ENCODE results near the gene C6orf15. TPM values are rescaled to one million over a fixed set of nuclear protein-coding genes. Genes with fewer than 3 reads are reported as not detected.

Gene C6orf15
- total RNA-seq, 1 experiment from 2014 or later = not detected

DNA sequence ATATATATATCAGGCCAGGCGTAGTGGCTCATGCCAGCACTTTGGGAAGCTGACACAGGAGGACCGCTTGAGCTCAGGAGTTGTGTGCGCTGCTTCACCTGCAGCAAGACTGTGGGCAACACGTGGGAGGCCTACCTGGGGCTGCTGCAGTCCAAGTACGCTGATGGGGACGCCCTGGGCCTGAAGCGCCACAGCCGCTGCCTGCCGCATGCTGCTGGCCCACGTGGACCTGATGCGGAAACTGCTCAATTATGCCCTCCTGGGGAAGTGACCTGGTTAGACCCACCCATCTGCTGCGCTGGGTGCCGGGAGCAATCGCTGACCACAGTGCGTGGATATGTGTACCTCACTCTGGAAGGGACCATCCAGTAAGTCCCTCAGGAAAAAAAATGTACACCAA lies 28.3 kb upstream of the C6orf15 start:
- no peak for TF ChIP-seq YY1 (IDR thresholded peaks at IDR 0.05; ENCODE audit: extremely low read depth, insufficient replicate concordance, low read depth, low read length)
- TF ChIP-seq POLR2A (IDR thresholded peaks at IDR 0.05; ENCODE audit: borderline replicate concordance, extremely low read depth, insufficient read depth, insufficient read length) = no peak
- no peak for TF ChIP-seq ELF1 (IDR thresholded peaks at IDR 0.05; ENCODE audit: borderline replicate concordance, low read depth)
- TF ChIP-seq JUND (IDR thresholded peaks at IDR 0.05) = no peak
- TF ChIP-seq SP1 (IDR thresholded peaks at IDR 0.05; ENCODE audit: low read depth) = no peak
- Histone ChIP-seq H3K36me3 (ENCODE audit: control insufficient read depth in 1 of 2, insufficient read depth in 2 of 2, low read length in 2 of 2) (peaks cover 0 to 3% of the 10 kb centered on the region in 2 experiments; a peak in 1 of 4 replicates), H3K9me3 (ENCODE audit: control insufficient read depth in 1 of 2, insufficient read depth in 1 of 2, low read depth in 1 of 2, low read length in 2 of 2) (no peaks in the 10 kb centered on the region), H3K4me1 (ENCODE audit: control insufficient read depth in 1 of 2, insufficient read depth in 2 of 2, low read length in 2 of 2) (peaks cover 4 to 13% of the 10 kb centered on the region in 2 experiments; a peak in 3 of 4 replicates), H2AFZ (ENCODE audit: low read depth, low read length, poor library complexity, severe bottlenecking) (no peak overlapping the region), H3K27me3 (ENCODE audit: insufficient read depth, low read length) (no peaks in the 10 kb centered on the region), H3K4me2 (ENCODE audit: low read length) (no peak overlapping the region), H3K9me2 (ENCODE audit: insufficient read depth) (no peaks in the 10 kb centered on the region), H4K20me1 (ENCODE audit: insufficient read depth) (no peaks in the 10 kb centered on the region), H3K9ac (ENCODE audit: low read length) (no peak overlapping the region), H3K4me3 (replicated peaks in 1 of 2; ENCODE audit: low read depth in 1 of 2, low read length in 2 of 2) (no peak overlapping the region), H3K79me2 (ENCODE audit: insufficient read depth, low read length) (no peaks in the 10 kb centered on the region), H3K27ac (ENCODE audit: low read depth, low read length) (no peak overlapping the region)
- intact Hi-C loops (cut with micrococcal nuclease) = no loop called here
- CTCF ChIA-PET = no interaction called here
- RAD21 ChIA-PET (ENCODE audit: low non-redundant PET in 1 of 2, low total read pairs in 2 of 2, uncharacterized antibody in 2 of 2, unreplicated experiment in 2 of 2) = no interaction called here
- DNase-seq (ENCODE audit: low read depth, low spot score) = no peak
- no TSS peak for BruUV-seq (replicated peaks)
- POLR2A ChIA-PET = no interaction called here
- ATAC-seq = no peak

DNA sequence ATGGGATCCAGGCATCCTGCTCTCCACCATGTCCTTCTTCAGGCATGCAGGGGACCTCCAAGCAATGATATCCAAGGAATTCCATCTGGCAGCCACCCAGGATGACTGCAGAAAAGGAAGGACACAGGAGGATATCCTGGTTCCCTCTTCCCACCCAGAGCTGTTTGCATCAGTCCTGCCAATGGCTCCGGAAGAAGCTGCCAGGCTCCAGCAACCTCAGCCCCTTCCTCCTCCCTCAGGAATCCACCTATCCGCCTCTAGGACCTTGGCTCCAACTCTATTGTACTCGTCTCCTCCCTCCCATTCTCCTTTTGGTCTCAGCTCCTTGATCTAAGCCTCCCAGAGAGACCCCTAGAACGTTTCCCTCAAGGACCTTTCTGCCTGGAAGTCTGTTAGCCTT lies 27.2 kb upstream of the C6orf15 start:
- no peak overlapping the region for H3K4me2 ChIP-seq (ENCODE audit: low read length)
- intact Hi-C loops (cut with micrococcal nuclease) = no loop called here
- RAD21 ChIA-PET (ENCODE audit: low non-redundant PET in 1 of 2, low total read pairs in 2 of 2, uncharacterized antibody in 2 of 2, unreplicated experiment in 2 of 2) = no interaction called here
- DNase-seq (ENCODE audit: low read depth, low spot score) = no peak
- no peaks in the 10 kb centered on the region for H4K20me1 ChIP-seq (ENCODE audit: insufficient read depth)
- CTCF ChIA-PET = interaction anchor here (0.7 to 1.0 kb wide), 2 partner anchors 8 to 227 kb away, joined by 3 to 4 read pairs; no protein-coding TSS in a partner anchor
- H3K36me3 ChIP-seq (ENCODE audit: control insufficient read depth in 1 of 2, insufficient read depth in 2 of 2, low read length in 2 of 2) = 0 out of 4 replicates have a peak, but pooled peaks cover 0 to 3% of the 10 kb centered on the region in 2 experiments
- no peaks in the 10 kb centered on the region for H3K9me3 ChIP-seq (ENCODE audit: control insufficient read depth in 1 of 2, insufficient read depth in 1 of 2, low read depth in 1 of 2, low read length in 2 of 2)
- H3K79me2 ChIP-seq (ENCODE audit: insufficient read depth, low read length) = no peaks in the 10 kb centered on the region
- H3K9ac ChIP-seq (ENCODE audit: low read length) = no peak overlapping the region
- H3K27ac ChIP-seq (ENCODE audit: low read depth, low read length) = no peak overlapping the region
- no peaks in the 10 kb centered on the region for H3K27me3 ChIP-seq (ENCODE audit: insufficient read depth, low read length)
- no peaks in the 10 kb centered on the region for H3K9me2 ChIP-seq (ENCODE audit: insufficient read depth)
- POLR2A ChIA-PET = no interaction called here
- no peak overlapping the region for H3K4me3 ChIP-seq (replicated peaks in 1 of 2; ENCODE audit: low read depth in 1 of 2, low read length in 2 of 2)
- peaks cover 4 to 13% of the 10 kb centered on the region in 2 experiments; a peak in 3 of 4 replicates for H3K4me1 ChIP-seq (ENCODE audit: control insufficient read depth in 1 of 2, insufficient read depth in 2 of 2, low read length in 2 of 2)
- TF ChIP-seq SRF (IDR thresholded peaks at IDR 0.05; ENCODE audit: low read depth) (no peak), POLR2A (IDR thresholded peaks at IDR 0.05; ENCODE audit: borderline replicate concordance, extremely low read depth, insufficient read depth, insufficient read length) (no peak), EZH2 (IDR thresholded peaks at IDR 0.05) (no peak), CBX3 (IDR thresholded peaks at IDR 0.05; ENCODE audit: low read depth) (no peak), EGR1 (IDR thresholded peaks at IDR 0.05; ENCODE audit: low read depth) (no peak), SP1 (IDR thresholded peaks at IDR 0.05; ENCODE audit: low read depth) (no peak), ZFX (IDR thresholded peaks at IDR 0.05) (no peak), POLR2AphosphoS5 (IDR thresholded peaks at IDR 0.05; ENCODE audit: low read depth, low read length) (no peak), RAD21 (IDR thresholded peaks at IDR 0.05; ENCODE audit: low read depth) (no peak), ZNF274 (IDR thresholded peaks at IDR 0.05; ENCODE audit: low read depth, low read length) (no peak), CEBPB (IDR thresholded peaks at IDR 0.05; ENCODE audit: low read depth) (no peak), ELF1 (IDR thresholded peaks at IDR 0.05; ENCODE audit: borderline replicate concordance, low read depth) (no peak), JUND (IDR thresholded peaks at IDR 0.05) (no peak), FOSL1 (IDR thresholded peaks at IDR 0.05; ENCODE audit: low read depth) (no peak)
- TF ChIP-seq, protein P1, sequence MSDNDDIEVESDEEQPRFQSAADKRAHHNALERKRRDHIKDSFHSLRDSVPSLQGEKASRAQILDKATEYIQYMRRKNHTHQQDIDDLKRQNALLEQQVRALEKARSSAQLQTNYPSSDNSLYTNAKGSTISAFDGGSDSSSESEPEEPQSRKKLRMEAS (IDR thresholded peaks at IDR 0.05) = no peak
- TF ChIP-seq, protein P2, sequence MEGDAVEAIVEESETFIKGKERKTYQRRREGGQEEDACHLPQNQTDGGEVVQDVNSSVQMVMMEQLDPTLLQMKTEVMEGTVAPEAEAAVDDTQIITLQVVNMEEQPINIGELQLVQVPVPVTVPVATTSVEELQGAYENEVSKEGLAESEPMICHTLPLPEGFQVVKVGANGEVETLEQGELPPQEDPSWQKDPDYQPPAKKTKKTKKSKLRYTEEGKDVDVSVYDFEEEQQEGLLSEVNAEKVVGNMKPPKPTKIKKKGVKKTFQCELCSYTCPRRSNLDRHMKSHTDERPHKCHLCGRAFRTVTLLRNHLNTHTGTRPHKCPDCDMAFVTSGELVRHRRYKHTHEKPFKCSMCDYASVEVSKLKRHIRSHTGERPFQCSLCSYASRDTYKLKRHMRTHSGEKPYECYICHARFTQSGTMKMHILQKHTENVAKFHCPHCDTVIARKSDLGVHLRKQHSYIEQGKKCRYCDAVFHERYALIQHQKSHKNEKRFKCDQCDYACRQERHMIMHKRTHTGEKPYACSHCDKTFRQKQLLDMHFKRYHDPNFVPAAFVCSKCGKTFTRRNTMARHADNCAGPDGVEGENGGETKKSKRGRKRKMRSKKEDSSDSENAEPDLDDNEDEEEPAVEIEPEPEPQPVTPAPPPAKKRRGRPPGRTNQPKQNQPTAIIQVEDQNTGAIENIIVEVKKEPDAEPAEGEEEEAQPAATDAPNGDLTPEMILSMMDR (IDR thresholded peaks at IDR 0.05 in 2 of 3, conservative IDR thresholded peaks at IDR 0.05 in 1 of 3; ENCODE audit: borderline replicate concordance in 1 of 3, insufficient read depth in 1 of 3, low read depth in 2 of 3, low read length in 2 of 3) = no peak
- no peak overlapping the region for H2AFZ ChIP-seq (ENCODE audit: low read depth, low read length, poor library complexity, severe bottlenecking)
- ATAC-seq = no peak
- BruUV-seq (replicated peaks) = no TSS peak
